Measurements from ENCODE around the gene C1QTNF5.
A peak's percentile ranks its signal among the peaks of the same experiment; 100 is the strongest.

C1QTNF5 gene

DNA sequence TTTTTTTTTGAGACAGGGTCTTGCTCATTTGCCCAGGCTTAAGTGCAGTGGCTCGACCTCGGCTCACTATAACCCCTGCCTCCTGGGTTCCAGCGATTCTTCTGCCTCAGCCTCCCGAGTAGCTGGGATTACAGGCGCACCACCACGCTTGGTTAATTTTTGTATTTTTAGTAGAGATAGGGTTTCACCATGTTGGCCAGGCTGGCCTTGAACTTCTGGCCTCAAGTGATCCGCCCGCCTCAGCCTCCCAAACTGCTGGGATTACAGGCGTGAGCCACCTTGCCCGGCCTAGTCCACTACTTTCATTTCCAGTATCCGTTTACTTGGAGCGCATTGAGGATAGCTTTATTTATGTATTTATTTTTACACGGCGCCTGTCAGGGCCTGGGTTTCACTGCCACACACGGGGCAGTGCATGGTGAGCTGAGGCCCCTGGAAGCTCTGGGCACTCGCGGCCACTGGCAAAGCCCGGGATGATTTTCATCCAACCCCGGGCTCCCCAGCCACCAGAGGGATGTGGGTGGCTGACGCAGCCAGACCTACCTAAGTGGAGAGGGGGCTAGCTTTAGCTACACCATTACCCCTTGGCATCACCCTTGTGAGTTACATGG lies 17.7 kb downstream of the C1QTNF5 start:
- DNase-seq (ENCODE audit: low read depth), result no peak
- H3K4me3 ChIP-seq (ENCODE audit: low read depth, low read length), result no peak overlapping the region
- TF ChIP-seq, protein P1, sequence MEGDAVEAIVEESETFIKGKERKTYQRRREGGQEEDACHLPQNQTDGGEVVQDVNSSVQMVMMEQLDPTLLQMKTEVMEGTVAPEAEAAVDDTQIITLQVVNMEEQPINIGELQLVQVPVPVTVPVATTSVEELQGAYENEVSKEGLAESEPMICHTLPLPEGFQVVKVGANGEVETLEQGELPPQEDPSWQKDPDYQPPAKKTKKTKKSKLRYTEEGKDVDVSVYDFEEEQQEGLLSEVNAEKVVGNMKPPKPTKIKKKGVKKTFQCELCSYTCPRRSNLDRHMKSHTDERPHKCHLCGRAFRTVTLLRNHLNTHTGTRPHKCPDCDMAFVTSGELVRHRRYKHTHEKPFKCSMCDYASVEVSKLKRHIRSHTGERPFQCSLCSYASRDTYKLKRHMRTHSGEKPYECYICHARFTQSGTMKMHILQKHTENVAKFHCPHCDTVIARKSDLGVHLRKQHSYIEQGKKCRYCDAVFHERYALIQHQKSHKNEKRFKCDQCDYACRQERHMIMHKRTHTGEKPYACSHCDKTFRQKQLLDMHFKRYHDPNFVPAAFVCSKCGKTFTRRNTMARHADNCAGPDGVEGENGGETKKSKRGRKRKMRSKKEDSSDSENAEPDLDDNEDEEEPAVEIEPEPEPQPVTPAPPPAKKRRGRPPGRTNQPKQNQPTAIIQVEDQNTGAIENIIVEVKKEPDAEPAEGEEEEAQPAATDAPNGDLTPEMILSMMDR (IDR thresholded peaks at IDR 0.05; ENCODE audit: low read depth, low read length, missing control alignments), result no peak
- in situ Hi-C loops (cut with HindIII; ENCODE audit: low sequenced_read_pairs), result no loop called here

DNA sequence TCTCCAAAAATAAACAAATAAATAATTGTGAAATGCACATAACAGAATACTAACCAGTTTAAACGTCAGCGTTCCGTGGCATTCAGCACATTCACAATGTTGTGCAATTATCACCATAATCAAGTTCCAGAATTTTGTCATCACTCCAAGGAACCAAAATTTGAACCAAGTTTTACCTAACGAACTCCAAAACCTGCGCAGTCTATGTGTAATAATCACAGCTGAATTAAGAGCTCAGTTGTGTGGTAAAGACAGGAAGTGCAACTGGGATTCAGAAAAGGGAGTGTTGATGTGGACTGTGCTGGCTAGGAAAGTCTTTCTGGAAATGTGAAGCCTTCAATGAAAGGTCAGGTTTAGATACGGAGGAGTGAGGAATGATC lies 18.3 kb downstream of the C1QTNF5 start:
- TF ChIP-seq, protein P1 (IDR thresholded peaks at IDR 0.05; ENCODE audit: low read depth, low read length, missing control alignments), result peak; percentile 6
- no peak overlapping the region for H3K4me3 ChIP-seq (ENCODE audit: low read depth, low read length)
- DNase-seq (ENCODE audit: low read depth), result no peak
- in situ Hi-C loops (cut with HindIII; ENCODE audit: low sequenced_read_pairs), result no loop called here

DNA sequence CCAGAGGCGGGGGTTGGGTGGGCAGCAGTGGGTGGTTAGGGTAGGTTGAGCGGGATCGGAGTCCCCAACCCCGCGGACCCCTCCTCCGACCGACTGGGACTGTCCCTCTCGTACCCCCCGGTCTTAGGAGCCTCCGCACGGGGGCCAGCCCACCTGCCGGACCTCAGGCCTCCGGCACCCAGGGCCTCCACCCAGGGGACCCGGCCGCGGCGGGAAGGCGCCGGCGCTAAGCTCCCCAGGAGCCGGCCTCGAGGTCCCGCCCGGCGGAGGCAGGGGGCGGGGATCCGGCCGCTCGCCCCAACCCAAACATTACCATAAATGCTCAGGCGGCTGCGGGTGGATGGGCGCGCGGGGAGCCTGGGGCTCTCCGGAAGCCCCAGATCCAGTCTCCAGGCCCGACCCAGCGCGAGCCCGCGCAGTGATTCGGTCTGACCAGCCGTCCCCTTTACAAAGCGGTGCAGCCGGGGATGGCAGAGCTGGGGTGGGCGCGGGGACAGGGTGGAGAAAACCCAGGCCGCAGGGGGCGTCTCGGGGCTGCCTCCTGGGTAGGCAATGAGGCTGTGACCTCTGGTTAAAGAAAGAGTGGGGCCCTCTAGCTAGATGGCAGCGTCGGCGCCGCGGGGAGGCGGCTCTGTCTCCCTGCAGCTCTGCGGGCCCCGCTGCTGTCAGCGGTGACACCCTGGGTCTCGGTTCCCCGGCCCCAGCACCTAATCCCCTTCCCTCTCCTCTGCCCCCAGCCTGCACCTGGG lies 19.7 kb downstream of the C1QTNF5 start:
- H3K4me3 ChIP-seq (ENCODE audit: low read depth, low read length), result peak overlapping the region; percentile 23
- TF ChIP-seq, protein P1 (IDR thresholded peaks at IDR 0.05; ENCODE audit: low read depth, low read length, missing control alignments), result no peak
- in situ Hi-C loops (cut with HindIII; ENCODE audit: low sequenced_read_pairs), result no loop called here
- DNase-seq (ENCODE audit: low read depth), result no peak

DNA sequence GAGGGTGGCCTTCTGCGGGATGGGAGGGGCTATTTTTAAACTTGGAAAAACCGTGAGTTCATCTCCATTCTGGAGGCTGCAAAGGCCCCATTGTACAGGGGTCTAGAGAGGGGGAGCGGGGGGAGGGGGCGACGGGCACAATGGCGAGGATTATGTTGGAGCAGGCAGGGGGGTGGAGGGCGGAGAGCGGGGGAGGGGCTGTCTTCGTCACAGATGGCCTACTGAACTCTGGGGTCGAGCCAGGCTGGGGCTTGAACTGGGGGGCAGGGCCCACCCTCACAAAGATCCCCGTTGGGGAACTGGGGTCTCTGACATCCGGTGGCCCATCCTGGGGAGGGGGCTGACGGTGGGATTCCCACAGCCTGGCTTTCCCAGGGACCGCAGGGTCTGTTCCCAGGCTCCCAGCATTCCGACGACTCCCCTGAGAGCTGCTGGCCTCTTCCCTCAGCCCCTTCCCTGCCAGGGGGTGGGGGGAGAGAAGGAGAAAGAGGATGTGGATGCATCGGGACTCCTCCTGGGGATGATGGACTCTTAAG lies 20.4 kb downstream of the C1QTNF5 start:
- no peak for DNase-seq (ENCODE audit: low read depth)
- TF ChIP-seq, protein P1 (IDR thresholded peaks at IDR 0.05; ENCODE audit: low read depth, low read length, missing control alignments), result no peak
- H3K4me3 ChIP-seq (ENCODE audit: low read depth, low read length), result peak overlapping the region; percentile 23
- in situ Hi-C loops (cut with HindIII; ENCODE audit: low sequenced_read_pairs), result no loop called here

DNA sequence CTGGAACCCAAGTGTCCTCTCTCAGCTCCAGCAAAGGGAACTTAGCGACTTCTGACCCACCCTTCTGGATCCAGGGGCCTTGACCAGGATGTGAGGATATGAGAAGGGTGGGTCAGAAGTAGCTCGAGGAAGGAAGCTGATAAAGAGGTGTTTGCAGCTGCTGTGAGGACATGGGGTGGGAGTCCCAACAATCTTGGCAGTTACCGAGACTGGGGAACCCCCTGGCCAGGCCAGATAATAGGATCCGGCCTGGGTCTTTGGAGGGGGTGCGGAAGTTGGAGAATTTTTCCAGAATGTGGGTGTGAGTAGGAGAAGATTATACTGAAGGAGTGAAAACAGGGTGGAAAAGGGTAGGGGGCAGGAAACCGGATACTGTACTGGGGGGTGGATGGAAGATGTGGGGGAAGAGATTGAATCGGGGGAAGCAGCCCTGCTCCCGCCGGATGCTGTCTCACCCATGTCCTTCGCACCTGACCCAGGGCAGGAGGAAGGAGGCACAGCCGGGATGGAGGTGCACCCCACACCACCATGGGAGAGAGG lies 20.9 kb downstream of the C1QTNF5 start:
- no peak overlapping the region for H3K4me3 ChIP-seq (ENCODE audit: low read depth, low read length)
- in situ Hi-C loops (cut with HindIII; ENCODE audit: low sequenced_read_pairs), result no loop called here
- TF ChIP-seq, protein P1 (IDR thresholded peaks at IDR 0.05; ENCODE audit: low read depth, low read length, missing control alignments), result no peak
- no peak for DNase-seq (ENCODE audit: low read depth)

DNA sequence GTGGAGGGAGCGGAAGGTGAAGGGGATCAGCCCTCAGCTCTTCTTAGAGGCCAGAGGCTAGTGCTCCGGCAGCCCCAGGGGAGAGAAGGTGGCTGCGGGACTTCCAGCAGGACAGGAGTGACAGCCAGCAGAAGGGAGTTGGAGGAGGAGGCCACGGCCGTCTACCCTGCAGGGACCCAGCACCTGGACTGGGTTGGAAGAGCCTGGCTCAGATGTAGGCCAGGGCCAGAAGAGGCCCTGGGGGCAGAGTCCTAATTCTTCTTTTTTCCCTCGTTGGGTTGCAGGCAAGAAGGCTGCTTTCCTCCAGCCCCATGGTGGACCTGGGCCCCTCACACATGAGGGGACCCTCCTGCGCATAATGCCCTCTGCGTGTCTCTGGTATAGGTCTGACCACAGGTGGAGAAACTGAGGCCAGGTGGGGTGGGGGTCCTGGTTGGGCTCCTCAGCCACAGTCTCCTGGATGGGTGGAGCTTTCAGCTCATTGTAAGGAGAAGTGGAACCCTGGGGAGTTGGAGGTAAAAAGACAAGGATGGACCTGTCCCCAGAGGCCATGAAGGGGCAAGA lies 21.5 kb downstream of the C1QTNF5 start:
- no peak overlapping the region for H3K4me3 ChIP-seq (ENCODE audit: low read depth, low read length)
- in situ Hi-C loops (cut with HindIII; ENCODE audit: low sequenced_read_pairs), result no loop called here
- TF ChIP-seq, protein P1 (IDR thresholded peaks at IDR 0.05; ENCODE audit: low read depth, low read length, missing control alignments), result no peak
- DNase-seq (ENCODE audit: low read depth), result no peak
